Activated naive CD8-positive, alpha-beta T cell treated with anti-CD3 and anti-CD28 coated beads, Interleukin-2, amount 50 U/mL, for 16 hours (primary cell): ENCODE data around the gene KIR2DL3.

ENCODE experiments used
- DNase-seq: peaks from one replicate; pipeline ENCODE4 v3.0.0-alpha.2; 2020; ENCODE audit warnings: low read depth, low spot score

KIR2DL3 gene

GRCh38 chr19:54791476-54791875 lies 53.2 kb downstream of the KIR2DL3 start:
- DNase-seq, result no peak

- DNase-seq, result no peak
Measured at GRCh38 chr19:54792814-54793213, 54.5 kb downstream of the KIR2DL3 start.

GRCh38 chr19:54795758-54796157 lies 57.4 kb downstream of the KIR2DL3 start:
- DNase-seq, result no peak
